Cardiac septum (tissue), 1 donor: Measurements from ENCODE around the gene FXYD6. TPM values are rescaled to one million over a fixed set of nuclear protein-coding genes. Genes with fewer than 3 reads are reported as not detected.
"Not testable (repeated sequence)": the region's sequence is repeated elsewhere in the genome, so short reads cannot be mapped to it uniquely, and the experiment has no call there.

Experiments used
- DNase-seq: peaks from one replicate; pipeline ENCODE4 v3.0.0-alpha.2; 2020; ENCODE audit warnings: low spot score
- intact Hi-C: fragments of 100-400 bp; cut with DNase I; formaldehyde crosslinking; loops from one replicate; pipeline ENCODE4 v1.14.0; 2022
- long read RNA-seq: library from polyadenylated mRNA; unstranded; transcript quantifications from one replicate; pipeline ENCODE4 v2.0.0, GENCODE V29; 2021
- total RNA-seq: library from RNA; stranded (reverse); fragmentation: NEBNext Ultra II Directional; extraction: Animal tissue kit (Norgen Biotek cat#: 25700); gene quantifications from one replicate; pipeline ENCODE4 v1.2.1, GENCODE V29; 2021
- donor health status: DM: no; HTN: no; CAD: no.

The FXYD6 gene, protein sequence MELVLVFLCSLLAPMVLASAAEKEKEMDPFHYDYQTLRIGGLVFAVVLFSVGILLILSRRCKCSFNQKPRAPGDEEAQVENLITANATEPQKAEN
- total RNA-seq = 28.0 TPM
- long read RNA-seq, transcript FXYD6-204 (8 exons, 2,171 nt) = major isoform, 23 of 52 reads
- long read RNA-seq, partial matches to known transcripts = 1 of 52 reads
- long read RNA-seq, other reads (novel, unspliced or antisense) = 26 of 52 reads

DNA sequence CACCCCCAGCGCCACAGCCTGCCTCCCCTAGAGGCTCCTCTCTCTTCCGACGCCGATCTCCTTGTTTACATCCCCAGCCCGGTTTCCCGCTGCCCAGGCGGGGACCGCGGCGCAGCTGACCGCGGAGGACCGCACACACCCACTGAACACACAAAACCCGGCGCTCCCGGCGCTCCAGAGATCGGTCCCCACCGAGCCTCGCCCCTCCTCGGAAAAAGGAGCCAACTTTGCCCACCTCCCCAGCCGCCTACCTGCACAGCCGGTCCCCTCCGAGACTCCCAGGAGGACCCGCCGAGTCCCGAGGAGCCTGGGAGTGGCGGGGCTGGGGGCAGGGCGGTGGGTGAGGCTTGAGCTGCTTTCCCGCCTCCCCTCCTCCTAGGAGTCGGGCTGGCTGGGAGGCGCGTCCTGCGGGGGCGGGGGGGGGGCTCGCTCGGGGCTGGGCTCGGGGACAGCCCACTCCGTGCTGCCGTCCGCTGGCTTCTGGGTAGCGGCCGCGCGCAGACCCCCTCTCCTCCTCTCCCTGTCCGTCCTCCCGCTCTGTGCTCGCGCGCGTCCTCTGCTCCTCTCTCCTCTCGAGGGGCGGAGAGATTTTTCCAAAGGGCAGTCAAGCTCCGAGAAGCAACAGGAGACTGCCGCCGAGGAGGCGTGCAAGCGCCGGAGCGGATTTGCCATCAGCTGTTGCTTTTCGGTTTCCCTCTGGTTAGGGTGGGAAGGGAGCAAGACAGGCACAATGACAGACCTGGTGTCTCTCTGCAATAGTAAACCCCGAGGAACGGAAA is at the start of gene FXYD6:
TSS of gene FXYD6 (minus strand) at position 318 of the 779 bp plus-strand sequence. CDS start 33,882 bp downstream, outside the sequence.
- intact Hi-C loops = no loop called here
- no peak for DNase-seq

DNA sequence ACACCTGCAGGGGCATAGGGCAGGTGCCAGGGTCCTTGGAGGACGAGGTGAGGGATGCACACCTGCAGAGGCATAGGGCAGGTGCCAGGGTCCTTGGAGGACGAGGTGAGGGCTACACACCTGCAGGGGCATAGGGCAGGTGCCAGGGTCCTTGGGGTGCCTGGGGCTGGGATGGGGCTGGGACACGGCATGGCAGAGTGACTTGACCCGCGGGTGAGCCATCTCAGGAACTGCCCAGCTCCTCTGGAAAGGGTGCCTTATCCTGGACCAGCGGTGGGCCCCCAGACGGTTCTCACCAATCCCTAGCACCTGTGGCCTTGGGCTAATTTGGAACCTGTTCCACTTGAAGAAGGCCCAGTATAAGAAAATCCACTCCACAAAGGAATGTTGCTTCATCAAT is 49.7 kb upstream of the FXYD6 start:
- intact Hi-C loops = not testable (repeated sequence)
- DNase-seq = peak; percentile 39

DNA sequence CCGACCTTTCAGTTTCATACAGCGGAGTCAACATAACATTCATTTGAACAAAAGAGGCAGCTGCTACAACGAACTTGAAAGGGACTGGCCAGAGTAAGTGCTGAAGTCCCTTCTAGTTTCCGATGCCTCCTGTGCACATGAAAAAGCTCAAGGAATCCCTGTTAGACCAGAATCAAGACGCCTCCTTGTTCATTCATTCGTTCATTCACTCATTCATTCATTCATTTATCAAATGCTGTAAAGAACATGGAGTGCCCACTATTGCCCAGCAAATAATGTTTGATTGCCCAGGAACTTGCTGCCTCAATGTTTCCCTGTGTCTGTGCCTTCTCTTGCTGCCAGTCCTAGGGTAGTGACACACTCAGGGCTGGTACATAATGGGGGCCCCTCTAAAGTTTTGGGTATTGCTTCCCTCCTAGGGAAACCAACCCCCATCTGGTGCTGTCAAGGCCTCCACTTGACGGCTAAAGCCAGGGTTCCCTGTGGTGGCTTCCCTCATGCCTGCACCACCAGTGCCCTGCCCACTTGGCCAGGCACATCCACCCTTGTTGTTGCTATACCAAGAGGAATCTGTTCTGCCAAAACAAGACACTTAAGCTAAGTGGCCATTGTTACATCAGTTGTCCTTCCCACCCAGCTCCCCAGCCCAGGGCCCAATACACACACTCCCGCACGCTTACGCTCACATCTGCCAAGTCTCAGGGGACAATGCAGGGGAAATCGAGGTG is 48.9 kb upstream of the FXYD6 start:
- intact Hi-C loops = no loop called here

DNA sequence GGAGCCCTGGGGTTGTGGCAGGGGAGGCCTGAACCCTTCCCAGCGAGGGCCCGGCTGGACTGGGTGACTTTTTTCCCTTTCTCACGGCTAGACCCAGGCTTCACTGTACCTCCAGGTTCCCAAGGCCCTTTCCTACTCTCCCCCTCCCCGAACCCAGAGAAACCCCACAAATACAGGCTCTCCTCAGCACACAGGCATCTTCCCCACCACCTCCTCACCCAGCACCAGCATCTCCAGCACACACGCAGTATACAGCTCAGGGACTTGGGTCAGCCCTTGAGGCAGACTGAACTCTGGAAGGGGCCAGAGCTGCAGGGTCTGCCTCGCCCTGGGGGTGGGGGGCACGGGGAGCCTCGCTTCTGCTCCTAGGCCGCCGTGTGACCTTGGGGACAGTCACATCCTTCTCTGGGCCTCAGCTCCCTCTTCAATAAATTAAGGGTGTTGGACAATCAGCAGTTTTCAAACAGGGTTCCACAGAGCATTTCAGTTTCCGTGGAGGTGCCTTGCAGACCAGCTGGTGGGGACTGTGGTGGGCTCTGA is 48.2 kb upstream of the FXYD6 start:
- DNase-seq = peak; percentile 36
- intact Hi-C loops = no loop called here

More for the DNA sequence above, 48.9 kb upstream of the FXYD6 start:
- peak; percentile 57 for DNase-seq

DNA sequence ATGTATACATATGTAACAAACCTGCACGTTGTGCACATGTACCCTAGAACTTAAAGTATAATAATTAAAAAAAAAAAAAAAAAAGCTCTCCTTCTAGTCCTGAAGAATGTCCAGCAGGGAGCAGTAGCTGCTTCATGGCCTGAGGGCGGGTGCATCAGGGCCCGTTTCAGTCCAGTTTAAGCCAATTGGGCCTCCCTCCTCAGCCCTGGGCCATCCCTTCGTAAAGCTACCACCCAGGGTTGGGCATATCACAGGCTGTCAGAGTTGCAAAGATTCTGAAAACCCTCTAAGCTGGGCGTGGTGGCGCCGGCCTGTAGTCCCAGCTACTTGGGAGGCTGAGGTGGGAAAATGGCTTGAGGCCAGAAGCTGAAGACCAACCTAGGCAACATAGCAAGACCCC is 47.3 kb upstream of the FXYD6 start:
- DNase-seq = peak; percentile 27
- intact Hi-C loops = no loop called here

DNA sequence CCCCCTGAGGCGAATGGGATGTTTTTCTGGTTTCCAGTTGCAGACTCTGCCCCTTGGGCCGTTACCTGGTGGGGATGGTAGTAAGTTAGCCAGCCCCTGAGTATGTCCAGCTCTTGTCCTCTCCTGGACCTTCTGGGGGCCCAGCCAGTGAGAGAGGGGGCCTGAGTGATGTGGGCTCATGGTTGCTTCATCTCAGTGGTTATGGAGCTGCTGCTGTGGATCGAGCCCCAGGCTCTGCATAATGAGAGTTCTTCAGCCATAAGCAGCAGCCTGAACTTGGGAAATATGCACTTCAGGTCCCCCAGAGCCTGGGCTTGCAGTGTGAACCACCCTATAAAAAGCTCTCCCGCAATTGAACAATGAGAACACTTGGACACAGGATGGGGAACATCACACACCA is 46.8 kb upstream of the FXYD6 start:
- intact Hi-C loops = no loop called here
- DNase-seq = peak; percentile 46

DNA sequence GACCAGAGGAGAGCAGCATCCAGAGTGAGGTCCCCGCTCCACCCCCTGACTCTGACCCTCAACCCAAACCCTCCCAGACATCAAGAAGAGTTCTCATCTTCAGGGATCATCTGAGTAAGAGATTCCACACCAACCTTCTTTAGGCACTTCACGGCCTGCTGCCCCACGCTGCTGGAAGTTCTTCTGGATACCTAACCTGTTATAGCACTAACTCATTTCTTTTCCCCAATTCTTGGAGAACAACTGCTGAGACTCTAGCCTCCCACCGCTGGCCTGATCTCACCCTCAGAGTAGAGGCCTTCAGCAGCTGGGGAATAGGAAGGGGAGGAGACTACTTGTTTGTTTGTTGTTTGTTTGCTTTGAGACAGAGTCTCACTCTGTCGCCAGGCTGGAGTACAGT is 45.4 kb upstream of the FXYD6 start:
- peak; percentile 62 for DNase-seq

DNA sequence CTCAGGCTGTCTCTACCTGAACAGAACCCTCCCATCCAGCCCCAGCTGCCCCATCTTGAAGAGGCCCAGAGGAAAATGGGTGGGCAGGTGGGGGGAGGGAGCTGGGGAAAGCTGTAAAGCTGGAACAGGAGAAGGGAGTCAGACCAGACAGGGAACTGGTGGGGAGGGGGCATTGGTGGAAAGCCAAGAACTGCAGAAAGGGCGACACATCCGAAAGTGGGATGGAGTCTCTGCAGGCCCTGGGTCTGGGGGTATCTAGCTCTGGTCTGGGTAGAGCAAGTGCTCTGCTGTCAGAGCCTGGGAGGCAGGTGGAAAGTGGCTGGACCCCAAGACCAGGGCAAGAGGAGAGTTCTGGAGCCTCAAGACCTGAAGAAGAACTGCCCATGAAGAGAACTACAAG is 45.0 kb upstream of the FXYD6 start:
- intact Hi-C loops = no loop called here

More for the DNA sequence above, 45.4 kb upstream of the FXYD6 start:
- intact Hi-C loops = no loop called here

DNA sequence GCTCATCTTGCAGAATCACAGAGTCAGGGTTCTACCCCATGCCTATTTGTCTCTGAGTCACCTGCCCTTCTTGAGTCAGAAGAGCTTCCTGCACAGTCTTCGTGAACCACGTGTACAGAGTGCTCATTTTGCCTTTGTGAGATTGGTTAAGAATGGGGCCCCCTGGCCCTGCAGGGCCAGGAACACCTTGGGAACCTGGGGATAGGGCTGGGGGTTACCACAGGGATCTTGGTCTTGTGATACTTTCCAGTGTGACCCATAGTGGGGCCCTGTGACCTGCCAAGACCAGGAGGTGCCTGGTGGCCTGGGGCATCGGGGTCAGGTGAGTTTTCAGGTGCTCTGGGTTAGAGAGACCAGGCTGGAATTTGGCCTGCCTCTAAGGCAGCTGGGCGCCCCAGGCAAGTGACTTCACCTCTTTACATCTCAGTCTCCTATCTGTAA is 43.3 kb upstream of the FXYD6 start:
- intact Hi-C loops = no loop called here
- DNase-seq = peak; percentile 63

More for the DNA sequence above, 45.0 kb upstream of the FXYD6 start:
- DNase-seq = peak; percentile 65

DNA sequence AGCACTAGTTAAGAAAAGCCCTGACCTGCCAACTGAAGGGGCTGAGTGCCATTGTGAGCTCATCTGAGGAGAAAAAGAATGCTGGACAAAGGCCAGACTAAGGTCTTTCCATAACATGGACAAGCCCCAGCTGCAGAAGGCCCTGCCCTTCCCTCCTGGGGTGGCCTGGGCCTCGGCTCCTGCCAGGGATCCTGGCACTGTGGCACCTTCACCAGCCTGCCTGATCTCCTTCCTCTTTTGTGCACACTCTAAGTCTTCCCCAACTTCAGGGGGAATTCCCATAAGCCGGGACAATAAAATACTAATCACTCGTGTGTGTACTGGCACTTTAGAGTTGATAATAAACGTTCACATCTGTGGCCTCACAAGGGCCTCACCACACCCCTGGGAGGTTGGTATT is 42.9 kb upstream of the FXYD6 start:
- intact Hi-C loops = no loop called here
- DNase-seq = peak; percentile 38

DNA sequence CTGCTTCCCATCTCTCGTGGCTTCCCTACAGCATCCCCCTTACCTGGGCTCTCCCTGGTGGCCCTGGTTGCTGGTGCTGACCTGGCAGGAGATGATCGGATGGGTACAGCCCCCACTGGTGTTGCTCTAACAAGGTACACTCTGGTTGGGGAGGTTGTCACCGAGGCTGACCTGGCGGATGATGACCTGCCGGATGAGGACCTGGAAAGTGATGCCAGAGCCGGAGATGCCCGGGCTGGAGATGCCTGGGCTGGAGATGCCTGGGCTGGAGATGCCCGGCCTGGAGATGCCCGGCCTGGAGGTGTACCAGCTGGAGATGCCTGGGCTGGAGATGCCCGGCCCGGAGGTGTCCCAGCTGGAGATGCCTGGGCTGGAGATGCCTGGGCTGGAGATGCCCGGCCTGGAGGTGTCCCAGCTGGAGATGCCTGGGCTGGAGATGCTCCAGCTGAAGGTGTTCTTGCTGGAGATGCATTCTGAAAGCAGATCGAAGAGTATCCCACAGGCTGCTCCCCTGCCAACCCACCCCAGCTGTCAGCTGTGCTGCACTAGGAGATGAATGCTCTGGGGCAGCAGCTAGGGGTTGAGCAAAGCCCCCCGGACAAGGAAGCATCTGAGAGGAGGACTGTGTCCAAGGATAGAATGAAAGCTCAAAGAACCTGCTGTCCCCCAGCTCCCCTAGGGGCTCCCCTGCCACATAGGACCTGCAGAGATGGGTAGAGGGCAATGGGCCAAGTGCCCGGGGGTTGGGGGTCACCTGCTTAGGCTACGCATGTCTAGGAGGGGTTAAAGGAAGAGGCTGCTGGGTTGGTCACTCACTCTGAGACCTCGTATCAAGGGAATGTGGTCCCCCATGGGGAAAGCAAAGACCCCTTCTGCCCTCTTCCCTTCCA is 42.2 kb upstream of the FXYD6 start:
- DNase-seq = peak; percentile 67
- intact Hi-C loops = no loop called here

DNA sequence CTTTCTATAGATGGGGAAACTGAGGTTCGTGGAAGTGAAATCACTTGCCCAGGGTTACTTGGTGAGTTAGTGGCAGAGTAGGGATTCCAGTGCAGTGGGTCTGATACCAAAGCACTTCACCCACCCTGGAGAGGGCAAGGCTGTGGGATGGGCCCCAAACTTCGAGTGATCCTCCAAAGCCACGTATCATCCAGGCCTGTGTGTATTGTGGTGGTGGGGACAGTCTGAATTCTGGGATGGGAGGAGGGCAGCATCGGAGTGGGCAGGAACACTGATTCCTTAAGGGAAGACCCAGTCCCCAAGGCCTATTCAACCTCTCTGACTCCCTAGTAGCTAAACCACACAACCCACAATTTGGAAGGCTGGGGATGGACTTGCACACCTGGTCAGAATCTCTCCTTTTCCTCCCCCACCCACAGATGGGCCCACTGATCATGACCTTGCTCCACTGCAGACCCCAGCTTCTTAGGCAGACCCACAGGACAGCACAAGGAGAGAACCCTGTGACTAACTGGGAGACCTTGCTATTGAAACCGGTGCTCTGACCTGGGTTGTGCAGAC is 41.2 kb upstream of the FXYD6 start:
- peak; percentile 26 for DNase-seq
- intact Hi-C loops = no loop called here

DNA sequence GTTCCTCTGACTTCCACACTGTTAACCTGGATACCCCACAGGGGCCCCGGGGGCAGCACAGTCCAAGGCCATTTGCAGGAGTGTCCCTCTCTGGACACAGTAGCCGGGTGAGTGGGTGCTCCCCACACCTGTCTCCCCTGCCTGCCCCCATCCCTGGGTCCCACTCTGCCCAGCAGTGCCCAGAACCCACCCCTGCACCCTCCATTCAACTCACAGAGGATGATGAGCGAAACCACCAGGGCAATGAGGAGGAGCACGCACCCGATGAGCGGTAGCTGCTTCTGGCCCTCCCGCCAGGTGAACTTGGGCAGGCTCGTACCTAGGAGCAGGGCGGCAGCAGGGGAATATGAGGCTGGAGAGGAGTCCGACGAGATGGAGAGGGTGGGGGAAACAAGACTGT is 40.5 kb upstream of the FXYD6 start:
- intact Hi-C loops = no loop called here
- peak; percentile 43 for DNase-seq

DNA sequence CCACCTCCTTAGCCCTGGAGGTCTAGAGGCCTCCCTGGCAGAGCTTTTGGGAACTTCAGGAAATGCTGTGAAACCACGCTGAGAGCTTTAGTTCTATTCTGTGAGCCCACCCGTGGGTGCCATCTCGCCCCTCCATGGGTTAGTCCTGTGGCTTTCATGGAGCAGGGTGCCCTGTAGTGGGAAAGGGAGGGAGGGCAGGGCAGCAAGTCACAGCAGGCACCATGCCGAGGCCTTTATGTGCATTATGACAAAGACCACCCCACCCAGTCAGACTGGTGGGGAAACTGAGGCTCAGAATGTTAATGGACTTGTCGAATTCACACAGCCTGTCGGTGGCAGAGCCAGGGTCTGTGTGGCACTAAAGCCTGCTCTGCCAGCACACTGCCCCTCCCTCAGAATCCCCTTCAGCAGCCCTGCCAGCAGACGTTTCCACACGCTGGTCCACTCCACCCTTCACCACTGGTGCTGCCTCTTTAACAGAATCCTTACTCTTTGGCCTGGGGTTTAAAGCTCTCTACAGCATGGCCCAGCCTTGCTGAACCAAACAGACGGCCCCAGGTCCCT is 39.3 kb upstream of the FXYD6 start:
- no peak for DNase-seq
- intact Hi-C loops = no loop called here

DNA sequence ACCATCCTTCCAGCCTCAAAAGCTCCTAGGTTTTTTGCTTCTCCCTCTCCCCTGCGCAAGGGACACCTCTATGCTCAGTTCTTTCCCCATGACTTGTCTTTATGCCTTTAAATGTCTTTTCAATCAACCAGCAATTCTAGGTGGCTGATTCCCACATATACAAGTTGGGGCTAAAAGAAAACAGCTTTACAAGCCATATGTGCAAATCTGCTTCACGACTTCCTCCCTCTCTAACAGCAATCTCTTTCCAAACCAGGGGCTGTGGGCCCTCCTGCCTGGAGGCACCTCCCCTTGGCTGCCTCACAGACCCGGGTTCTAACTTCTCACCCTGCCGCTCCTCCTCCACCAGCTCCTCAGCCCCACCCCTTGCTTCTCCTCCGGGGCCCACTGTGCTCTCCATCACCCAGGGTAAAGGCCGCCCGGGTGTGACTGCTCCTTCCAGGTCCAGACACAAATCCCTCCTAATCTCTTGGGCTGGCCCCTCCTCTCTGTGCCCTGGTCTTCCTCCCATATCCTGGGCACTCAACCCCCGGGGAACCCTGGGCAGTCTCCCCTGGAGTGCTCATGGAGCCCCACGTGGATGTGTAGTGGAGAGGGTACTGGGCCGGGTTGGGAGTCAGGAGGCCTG is 38.6 kb upstream of the FXYD6 start:
- intact Hi-C loops = no loop called here
- peak; percentile 62 for DNase-seq

DNA sequence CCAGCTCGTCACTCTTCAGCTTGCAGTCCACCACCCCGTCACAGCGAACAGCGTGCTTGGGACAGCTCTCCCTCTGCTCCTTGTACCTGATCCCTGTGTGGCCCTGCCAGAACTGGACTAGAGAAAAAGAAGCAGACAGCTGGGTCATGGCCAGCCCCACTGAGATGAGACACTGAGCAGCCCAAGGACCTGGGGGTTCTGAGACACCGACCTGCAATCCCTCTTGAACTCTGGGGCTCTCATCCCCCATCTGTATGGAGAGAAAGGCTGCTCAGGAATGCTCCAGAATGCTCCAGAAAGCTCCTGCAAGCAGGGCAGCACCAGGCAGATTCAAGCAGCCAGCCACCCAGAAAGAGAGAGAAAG is 37.9 kb upstream of the FXYD6 start:
- DNase-seq = peak; percentile 49
- intact Hi-C loops = no loop called here

DNA sequence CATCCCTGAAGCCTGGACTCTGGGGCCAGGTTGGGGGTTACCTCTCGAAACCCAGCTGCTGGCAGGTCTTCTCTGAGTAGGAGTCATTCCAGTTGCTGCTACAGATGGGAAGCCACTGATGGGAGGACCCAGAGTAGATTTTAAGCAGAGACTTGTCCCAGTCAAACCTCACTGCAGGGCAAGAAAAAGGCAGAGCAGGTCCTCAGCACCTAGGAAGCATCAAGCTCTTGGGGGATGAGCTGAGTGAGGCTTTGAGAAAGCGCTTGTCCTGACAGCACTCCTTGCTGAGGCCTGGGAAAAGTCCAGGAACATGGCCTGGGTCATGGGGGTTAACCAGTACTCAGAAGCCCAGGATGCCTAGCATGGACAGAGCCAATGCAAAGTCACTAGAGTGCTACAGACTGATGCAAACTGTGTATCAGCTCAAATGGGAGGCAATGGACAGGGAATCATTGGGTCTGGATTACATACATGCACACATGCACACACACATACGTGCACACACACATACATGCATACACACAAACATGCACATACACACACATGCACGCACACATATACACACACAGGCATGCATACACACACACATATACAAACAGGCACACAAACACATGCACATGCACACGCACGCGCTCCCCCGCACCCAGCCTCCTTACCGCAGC is 37.4 kb upstream of the FXYD6 start:
- DNase-seq = peak; percentile 68
- intact Hi-C loops = no loop called here

DNA sequence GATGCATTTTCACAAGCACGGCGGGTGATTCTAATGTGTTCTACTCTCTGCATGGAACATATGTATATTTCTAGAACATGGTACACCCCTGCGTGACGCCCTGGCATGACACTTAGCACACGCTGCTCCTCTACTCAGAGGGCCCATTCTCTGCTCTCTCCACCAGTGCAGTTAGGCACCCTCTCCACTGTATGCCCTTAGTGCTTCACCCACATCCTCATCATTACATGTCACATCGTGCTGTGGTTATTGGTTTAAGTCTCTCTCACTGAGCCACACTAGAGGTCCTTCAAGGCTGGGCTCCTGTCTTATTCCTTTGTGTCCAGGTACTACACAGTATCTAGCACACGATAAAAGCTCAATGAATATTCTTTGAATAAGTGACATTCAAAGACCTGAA is 36.0 kb upstream of the FXYD6 start:
- no peak for DNase-seq
- intact Hi-C loops = no loop called here
